Measurements from ENCODE around the gene ATP1A2. TPM values are rescaled to one million over a fixed set of nuclear protein-coding genes. Genes with fewer than 3 reads are reported as not detected.
A peak's percentile ranks its signal among the peaks of the same experiment; 100 is the strongest.

ATP1A2 gene
- total and polyA plus RNA-seq, 12 donors = 0.47 to 4.5 (median 1.5) TPM

DNA sequence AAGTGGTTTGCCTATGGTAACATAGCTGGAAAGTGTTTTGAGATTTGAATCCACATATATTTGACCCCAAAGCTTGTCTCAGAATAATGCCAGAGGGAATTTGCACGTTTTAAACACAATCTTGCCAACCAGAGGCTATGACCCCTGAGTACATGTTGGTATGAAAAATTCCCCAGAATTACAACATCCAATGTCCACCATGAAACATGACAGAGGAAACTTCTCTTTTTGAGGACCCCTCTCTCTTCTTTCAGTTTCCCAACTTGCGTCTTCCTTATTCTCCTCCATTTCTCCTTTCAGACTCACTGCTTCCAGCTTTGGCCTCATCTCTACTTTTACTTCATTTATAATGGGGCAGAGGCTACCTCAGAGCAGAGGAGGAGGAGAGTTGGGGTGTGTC lies 39.7 kb upstream of the ATP1A2 start:
- H3K4me1 ChIP-seq (replicated peaks in 1 of 2) = peaks cover 0 to 1% of the 10 kb centered on the region in 2 donors
- H3K27ac ChIP-seq = no peak overlapping the region
- intact Hi-C loops (cut with DNase I) = no loop called here
- TF ChIP-seq, protein P1, sequence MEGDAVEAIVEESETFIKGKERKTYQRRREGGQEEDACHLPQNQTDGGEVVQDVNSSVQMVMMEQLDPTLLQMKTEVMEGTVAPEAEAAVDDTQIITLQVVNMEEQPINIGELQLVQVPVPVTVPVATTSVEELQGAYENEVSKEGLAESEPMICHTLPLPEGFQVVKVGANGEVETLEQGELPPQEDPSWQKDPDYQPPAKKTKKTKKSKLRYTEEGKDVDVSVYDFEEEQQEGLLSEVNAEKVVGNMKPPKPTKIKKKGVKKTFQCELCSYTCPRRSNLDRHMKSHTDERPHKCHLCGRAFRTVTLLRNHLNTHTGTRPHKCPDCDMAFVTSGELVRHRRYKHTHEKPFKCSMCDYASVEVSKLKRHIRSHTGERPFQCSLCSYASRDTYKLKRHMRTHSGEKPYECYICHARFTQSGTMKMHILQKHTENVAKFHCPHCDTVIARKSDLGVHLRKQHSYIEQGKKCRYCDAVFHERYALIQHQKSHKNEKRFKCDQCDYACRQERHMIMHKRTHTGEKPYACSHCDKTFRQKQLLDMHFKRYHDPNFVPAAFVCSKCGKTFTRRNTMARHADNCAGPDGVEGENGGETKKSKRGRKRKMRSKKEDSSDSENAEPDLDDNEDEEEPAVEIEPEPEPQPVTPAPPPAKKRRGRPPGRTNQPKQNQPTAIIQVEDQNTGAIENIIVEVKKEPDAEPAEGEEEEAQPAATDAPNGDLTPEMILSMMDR (IDR thresholded peaks at IDR 0.05) = no peak
- TF ChIP-seq POLR2A (IDR thresholded peaks at IDR 0.05) = no peak
- H3K27me3 ChIP-seq = peaks cover 13% of the 10 kb centered on the region
- no peak for DNase-seq
- H3K9me3 ChIP-seq (replicated peaks in 1 of 3) = no peaks in the 10 kb centered on the region
- 34 to 58% (median 53%) methylated on average over 2 of the region's 2 CpGs for WGBS, 4 donors
- H3K36me3 ChIP-seq (replicated peaks in 1 of 2) = no peaks in the 10 kb centered on the region
- no peak overlapping the region for H3K4me3 ChIP-seq

DNA sequence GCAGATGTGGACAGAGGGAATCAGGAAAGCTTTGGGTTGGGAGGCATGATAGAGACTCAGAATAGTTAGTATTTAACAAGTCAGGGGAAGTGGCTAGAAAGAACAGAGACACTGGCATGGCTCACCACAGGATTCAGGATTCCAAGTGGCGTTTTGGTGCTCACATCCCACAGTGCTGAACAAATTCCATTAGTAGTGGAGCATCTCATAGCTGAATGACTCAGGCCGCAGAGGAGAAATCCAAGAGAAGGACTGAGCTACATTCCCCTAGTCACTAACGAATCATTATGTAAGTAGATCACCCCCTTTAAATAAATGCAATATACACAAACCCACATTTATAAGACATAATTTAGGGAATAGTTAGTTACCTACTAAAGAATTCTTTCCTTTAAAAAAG lies 39.3 kb upstream of the ATP1A2 start:
- 60 to 84% (median 79%) methylated on average over 3 of the region's 3 CpGs for WGBS, 4 donors
- Histone ChIP-seq H3K27ac (no peak overlapping the region), H3K36me3 (replicated peaks in 1 of 2) (no peaks in the 10 kb centered on the region), H3K4me1 (replicated peaks in 1 of 2) (no peaks in the 10 kb centered on the region), H3K4me3 (no peak overlapping the region), H3K9me3 (replicated peaks in 1 of 3) (no peaks in the 10 kb centered on the region), H3K27me3 (peaks cover 14% of the 10 kb centered on the region)
- DNase-seq = no peak
- intact Hi-C loops (cut with DNase I) = no loop called here
- TF ChIP-seq, protein P1 (IDR thresholded peaks at IDR 0.05) = no peak
- no peak for TF ChIP-seq POLR2A (IDR thresholded peaks at IDR 0.05)

GRCh38 chr1:160077486-160077885 lies 38.1 kb upstream of the ATP1A2 start:
- peak in 1 of 7 donors; percentile 26 for DNase-seq
- intact Hi-C loops (cut with DNase I) = no loop called here
- Histone ChIP-seq H3K9me3 (replicated peaks in 1 of 3) (no peaks in the 10 kb centered on the region), H3K4me3 (no peak overlapping the region), H3K27ac (no peak overlapping the region), H3K4me1 (replicated peaks in 1 of 2) (no peaks in the 10 kb centered on the region), H3K27me3 (peaks cover 24% of the 10 kb centered on the region), H3K36me3 (replicated peaks in 1 of 2) (no peaks in the 10 kb centered on the region)
- TF ChIP-seq, protein P1 (IDR thresholded peaks at IDR 0.05) = no peak
- TF ChIP-seq POLR2A (IDR thresholded peaks at IDR 0.05) = no peak

DNA sequence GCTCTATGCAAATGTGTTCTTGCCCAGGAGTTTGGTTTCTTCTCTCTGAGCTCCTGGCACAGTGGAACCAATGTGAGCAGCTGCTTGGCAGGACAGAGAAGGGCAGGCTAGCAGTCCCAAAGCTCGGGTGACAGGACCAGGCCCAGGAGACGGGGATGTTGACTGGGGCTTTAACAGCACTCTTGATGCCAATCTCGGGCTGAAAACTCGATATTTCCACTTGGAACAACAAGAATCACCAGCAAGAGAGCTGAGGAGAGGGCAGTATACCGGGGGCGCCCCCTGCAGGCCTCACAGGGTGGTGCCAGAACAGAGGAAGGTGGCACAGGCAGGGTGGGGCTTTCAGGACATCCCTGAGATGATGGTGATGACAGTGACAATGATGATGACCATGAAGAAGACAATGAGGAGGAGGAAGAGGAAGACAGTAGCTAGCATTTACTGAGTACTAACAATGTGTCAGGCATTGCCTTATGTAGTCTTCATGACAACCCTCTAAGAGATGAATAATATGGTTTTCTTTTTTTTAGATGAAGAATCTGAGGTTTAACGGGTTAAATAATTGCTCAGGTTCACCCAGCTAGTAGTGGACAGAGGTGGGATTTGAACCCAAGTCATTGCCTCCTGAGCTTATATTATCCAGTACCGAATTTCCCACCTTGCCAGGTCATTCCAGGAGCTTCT lies 36.9 kb upstream of the ATP1A2 start:
- intact Hi-C loops (cut with DNase I) = no loop called here
- H3K4me3 ChIP-seq = no peak overlapping the region
- TF ChIP-seq, protein P1 (IDR thresholded peaks at IDR 0.05) = peak; percentile 32 to 63 (median 58)
- no peak for TF ChIP-seq POLR2A (IDR thresholded peaks at IDR 0.05)
- H3K36me3 ChIP-seq (replicated peaks in 1 of 2) = no peaks in the 10 kb centered on the region
- peak in 5 of 7 donors; percentile 40 to 68 (median 60) for DNase-seq
- no peak overlapping the region for H3K27ac ChIP-seq
- peaks cover 34% of the 10 kb centered on the region for H3K27me3 ChIP-seq
- H3K9me3 ChIP-seq (replicated peaks in 1 of 3) = no peaks in the 10 kb centered on the region
- 14 to 23% (median 18%) methylated on average over 6 to 8 of the region's 8 CpGs for WGBS, 4 donors
- no peaks in the 10 kb centered on the region for H3K4me1 ChIP-seq (replicated peaks in 1 of 2)
